Left lung (tissue), 10 donors: ENCODE results near the gene PDIA5. TPM values are rescaled to one million over a fixed set of nuclear protein-coding genes. Genes with fewer than 3 reads are reported as not detected.

Source experiments
- ATAC-seq: fragments of 200-7000 bp; cut with Tn5 transposase; one replicate; pipeline ENCODE4 v1.9.1; 2020; ENCODE audit warnings: moderate library complexity
- DNase-seq, 4 donors: peaks; one replicate each; pipeline ENCODE4 v3.0.0-alpha.2; 2013 to 2020
- H3K27ac ChIP-seq, 2 donors: fragments of 200-600 bp; sonication (generic) in 1 of 2; one replicate each; pipeline versions ENCODE4 v1.5.0 to v1.8.0; 2020 to 2021
- H3K27me3 ChIP-seq, 2 donors: fragments of 200-600 bp; sonication (generic) in 1 of 2; one replicate each; pipeline versions ENCODE4 v1.5.0 to v1.8.0; 2020 to 2021
- H3K36me3 ChIP-seq, 2 donors: fragments of 200-600 bp; sonication (generic) in 1 of 2; one replicate each; pipeline versions ENCODE4 v1.5.0 to v1.8.0; 2020 to 2021
- H3K4me1 ChIP-seq, 2 donors: fragments of 200-600 bp; one replicate each; pipeline ENCODE4 v1.8.0; 2021
- H3K4me3 ChIP-seq, 2 donors: fragments of 200-600 bp; sonication (generic) in 1 of 2; one replicate each; pipeline versions ENCODE4 v1.5.0 to v1.8.0; 2020 to 2021; ENCODE audit warnings: mild to moderate bottlenecking in 1 of 2
- H3K9me3 ChIP-seq, 2 donors: fragments of 200-600 bp; sonication (generic) in 1 of 2; one replicate each; pipeline versions ENCODE4 v1.5.0 to v1.8.0; 2020 to 2021
- intact Hi-C, 2 donors: fragments of 100-400 bp; cut with DNase I; formaldehyde crosslinking; loops; one replicate each; pipeline versions ENCODE4 v1.11.2 to v1.14.2; 2022
- microRNA-seq, 2 donors: library from miRNA; unstranded; fragments of <30 nt; microRNA quantifications; one replicate each; pipeline ENCODE4, GENCODE V29; 2019
- polyA plus RNA-seq, 6 donors: library from polyadenylated mRNA; unstranded; fragments of 120-200 nt; gene quantifications; one replicate each; pipeline ENCODE4 v1.2.1, GENCODE V29; 2013; ENCODE audit not compliant: insufficient read length in 6 of 6
- total RNA-seq, 2 donors: library from RNA; stranded (reverse); fragmentation: NEBNext Ultra II Directional; extraction: Animal tissue kit (Norgen Biotek cat#: 25700); gene quantifications; one replicate each; pipeline ENCODE4 v1.2.1, GENCODE V29; 2021
- TF ChIP-seq, protein P1 (sequence below), 2 donors: fragments of 200-600 bp; sonication (generic) in 1 of 2; IDR thresholded peaks; one replicate each; pipeline versions ENCODE4 v1.5.0 to v1.8.0; 2021; ENCODE audit warnings: antibody characterized with exemption in 2 of 2
- donor health status: DM: no; HTN: yes; CAD: no.
- donor health status: DM: no; HTN: no; CAD: no.

PDIA5 gene
- total and polyA plus RNA-seq, 8 donors: 26.3 to 44.8 (median 29.3) TPM

DNA sequence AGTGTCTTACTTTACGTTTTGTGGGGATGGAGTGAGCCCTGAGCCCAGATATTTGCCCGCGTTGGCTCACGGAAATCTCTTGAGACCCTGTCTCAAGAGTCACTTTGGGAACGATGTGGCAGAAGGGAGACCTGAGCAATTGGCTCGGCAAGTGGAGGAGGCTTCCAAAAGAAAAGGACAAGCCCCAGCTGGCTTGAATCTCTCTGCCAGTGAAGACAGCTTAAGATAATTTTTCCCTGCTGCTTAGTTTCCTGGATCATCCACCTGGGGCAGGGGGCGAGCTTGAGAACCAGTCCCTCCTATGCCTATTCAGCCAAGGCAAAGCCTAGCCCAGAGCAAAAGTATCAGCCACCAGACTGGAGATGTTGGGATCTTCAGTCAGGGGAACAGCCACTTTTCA lies 135.6 kb downstream of the PDIA5 start:
- DNase-seq (peak in 2 of 4 donors; percentile 9 to 23), ATAC-seq (peak; percentile 6)
- Histone ChIP-seq H3K36me3 (no peaks in the 10 kb centered on the region), H3K9me3 (no peaks in the 10 kb centered on the region), H3K27ac (peak overlapping the region; percentile 65 to 78), H3K4me1 (peaks cover 10 to 18% of the 10 kb centered on the region in 2 donors), H3K4me3 (peak overlapping the region; percentile 71 to 80), H3K27me3 (no peaks in the 10 kb centered on the region)
- TF ChIP-seq, protein P1, sequence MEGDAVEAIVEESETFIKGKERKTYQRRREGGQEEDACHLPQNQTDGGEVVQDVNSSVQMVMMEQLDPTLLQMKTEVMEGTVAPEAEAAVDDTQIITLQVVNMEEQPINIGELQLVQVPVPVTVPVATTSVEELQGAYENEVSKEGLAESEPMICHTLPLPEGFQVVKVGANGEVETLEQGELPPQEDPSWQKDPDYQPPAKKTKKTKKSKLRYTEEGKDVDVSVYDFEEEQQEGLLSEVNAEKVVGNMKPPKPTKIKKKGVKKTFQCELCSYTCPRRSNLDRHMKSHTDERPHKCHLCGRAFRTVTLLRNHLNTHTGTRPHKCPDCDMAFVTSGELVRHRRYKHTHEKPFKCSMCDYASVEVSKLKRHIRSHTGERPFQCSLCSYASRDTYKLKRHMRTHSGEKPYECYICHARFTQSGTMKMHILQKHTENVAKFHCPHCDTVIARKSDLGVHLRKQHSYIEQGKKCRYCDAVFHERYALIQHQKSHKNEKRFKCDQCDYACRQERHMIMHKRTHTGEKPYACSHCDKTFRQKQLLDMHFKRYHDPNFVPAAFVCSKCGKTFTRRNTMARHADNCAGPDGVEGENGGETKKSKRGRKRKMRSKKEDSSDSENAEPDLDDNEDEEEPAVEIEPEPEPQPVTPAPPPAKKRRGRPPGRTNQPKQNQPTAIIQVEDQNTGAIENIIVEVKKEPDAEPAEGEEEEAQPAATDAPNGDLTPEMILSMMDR (IDR thresholded peaks at IDR 0.05): no peak
- intact Hi-C loops: no loop called here

Small RNA genes within 50 kb of the gene (microRNA-seq; reads per million reads assigned to microRNA genes)
- 0.14 to 0.17 reads per million in 2 donors for gene MIR7110

Other genes with a start within 250 kb of the PDIA5 start
- under 1 TPM; 0.61 to 0.89 TPM for gene SEMA5B, start 39.3 kb upstream of the PDIA5 start, total RNA-seq
- 1 to 10 TPM; 6.2 to 9.0 (median 7.1) TPM for gene SEMA5B, start 39.3 kb upstream of the PDIA5 start, polyA plus RNA-seq
- 10 to 100 TPM; 15.7 to 18.5 TPM for gene SEC22A, start 134.9 kb downstream of the PDIA5 start, total RNA-seq
- gene SEC22A, start 134.9 kb downstream of the PDIA5 start, polyA plus RNA-seq: 10 to 100 TPM; 25.6 to 35.9 (median 31.0) TPM